Thymus (tissue), 11 donors: Measurements from ENCODE around the gene PPHLN1. TPM values are rescaled to one million over a fixed set of nuclear protein-coding genes. Genes with fewer than 3 reads are reported as not detected.
"Not testable (repeated sequence)": the region's sequence is repeated elsewhere in the genome, so short reads cannot be mapped to it uniquely, and the experiment has no call there.

Experiments
- DNase-seq, 9 donors: peaks; one replicate each; pipeline ENCODE4 v3.0.0-alpha.2; 2013; ENCODE audit warnings: low spot score in 9 of 9, low read depth in 6 of 9, missing footprints in 1 of 9
- H3K27ac ChIP-seq, 2 donors: one replicate each; pipeline ENCODE4 v1.5.1; 2013; ENCODE audit warnings: control low read depth in 1 of 2, low read depth in 1 of 2, low read length in 1 of 2, mild to moderate bottlenecking in 1 of 2, moderate library complexity in 1 of 2
- H3K27me3 ChIP-seq, 2 donors: one replicate each; pipeline ENCODE4 v1.5.1; 2013; ENCODE audit warnings: low read length in 1 of 2; ENCODE audit not compliant: control insufficient read depth in 2 of 2, insufficient read depth in 1 of 2
- H3K36me3 ChIP-seq, 2 donors: one replicate each; pipeline ENCODE4 v1.5.1; 2013; ENCODE audit warnings: low read length in 1 of 2, mild to moderate bottlenecking in 1 of 2, moderate library complexity in 1 of 2; ENCODE audit not compliant: control insufficient read depth in 2 of 2, insufficient read depth in 2 of 2
- H3K4me1 ChIP-seq, 2 donors: one replicate each; pipeline ENCODE4 v1.5.1; 2013; ENCODE audit warnings: low read length in 2 of 2; ENCODE audit not compliant: control insufficient read depth in 2 of 2, insufficient read depth in 2 of 2
- H3K4me3 ChIP-seq, 2 donors: one replicate each; pipeline ENCODE4 v1.5.1; 2013; ENCODE audit warnings: low read length in 2 of 2, control low read depth in 1 of 2, mild to moderate bottlenecking in 1 of 2
- H3K9me3 ChIP-seq, 2 donors: one replicate each; pipeline ENCODE4 v1.5.1; 2013; ENCODE audit warnings: low read length in 1 of 2, mild to moderate bottlenecking in 1 of 2; ENCODE audit not compliant: control insufficient read depth in 2 of 2, insufficient read depth in 1 of 2
- WGBS: extraction: QIAGEN DNeasy Blood & Tissue Kit; methylation state at CpG from one replicate; pipeline ENCODE4 v1.1.7; 2013; 5-methylcytosine and 5-hydroxymethylcytosine counted together
- polyA plus RNA-seq: library from polyadenylated mRNA; stranded (reverse); fragments of 200-250 nt; gene quantifications from one replicate; pipeline ENCODE4 v1.2.3, GENCODE V29; 2013
- total RNA-seq: library from RNA; stranded (reverse); fragments of 120-200 nt; gene quantifications from one replicate; pipeline ENCODE4 v1.2.4, GENCODE V29; 2013
- donor health status: healthy.

PPHLN1 gene
- total and polyA plus RNA-seq, 2 donors = 60.7 to 64.5 TPM

- WGBS = 81% methylated on average over 2 of the region's 2 CpGs
Observed at GRCh38 chr12:42327227-42327590, 1.2 kb downstream of the PPHLN1 start.

DNA sequence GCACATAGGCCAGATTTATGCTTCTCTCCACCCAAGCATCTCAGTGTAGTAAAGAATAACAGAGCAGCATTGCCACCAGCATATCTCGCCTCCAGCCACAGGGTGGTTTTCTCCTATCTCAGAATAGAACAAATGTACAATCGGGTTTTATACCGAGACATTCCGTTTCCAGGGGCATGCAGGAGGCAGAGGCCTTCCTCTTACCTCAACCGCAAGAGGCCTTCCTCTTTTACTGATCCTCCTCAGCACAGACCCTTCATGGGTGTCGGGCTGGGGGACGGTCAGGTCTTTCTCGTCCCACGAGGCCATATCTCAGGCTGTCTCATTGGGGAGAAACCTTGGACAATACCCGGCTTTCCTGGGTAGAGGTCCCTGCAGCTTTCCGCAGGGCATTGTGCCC is 4.1 kb downstream of the PPHLN1 start:
- H3K27me3 ChIP-seq, H3K27ac ChIP-seq, H3K9me3 ChIP-seq, H3K36me3 ChIP-seq, H3K4me3 ChIP-seq: not testable (repeated sequence)
- peak in 1 of 9 donors; percentile 4 for DNase-seq
- WGBS = 61% methylated on average over 11 of the region's 11 CpGs
- H3K4me1 ChIP-seq = peaks cover 10 to 11% of the 10 kb centered on the region in 2 donors

More at GRCh38 chr12:42327227-42327590, 1.2 kb downstream of the PPHLN1 start:
- no peak for DNase-seq
- H3K4me1 ChIP-seq = peaks cover 10 to 11% of the 10 kb centered on the region in 2 donors
- H3K36me3 ChIP-seq = peaks cover 0 to 5% of the 10 kb centered on the region in 2 donors
- no peaks in the 10 kb centered on the region for H3K9me3 ChIP-seq
- H3K4me3 ChIP-seq = peak overlapping the region; percentile 97 to 98
- peak overlapping the region; percentile 46 to 90 for H3K27ac ChIP-seq
- H3K27me3 ChIP-seq = no peaks in the 10 kb centered on the region

DNA sequence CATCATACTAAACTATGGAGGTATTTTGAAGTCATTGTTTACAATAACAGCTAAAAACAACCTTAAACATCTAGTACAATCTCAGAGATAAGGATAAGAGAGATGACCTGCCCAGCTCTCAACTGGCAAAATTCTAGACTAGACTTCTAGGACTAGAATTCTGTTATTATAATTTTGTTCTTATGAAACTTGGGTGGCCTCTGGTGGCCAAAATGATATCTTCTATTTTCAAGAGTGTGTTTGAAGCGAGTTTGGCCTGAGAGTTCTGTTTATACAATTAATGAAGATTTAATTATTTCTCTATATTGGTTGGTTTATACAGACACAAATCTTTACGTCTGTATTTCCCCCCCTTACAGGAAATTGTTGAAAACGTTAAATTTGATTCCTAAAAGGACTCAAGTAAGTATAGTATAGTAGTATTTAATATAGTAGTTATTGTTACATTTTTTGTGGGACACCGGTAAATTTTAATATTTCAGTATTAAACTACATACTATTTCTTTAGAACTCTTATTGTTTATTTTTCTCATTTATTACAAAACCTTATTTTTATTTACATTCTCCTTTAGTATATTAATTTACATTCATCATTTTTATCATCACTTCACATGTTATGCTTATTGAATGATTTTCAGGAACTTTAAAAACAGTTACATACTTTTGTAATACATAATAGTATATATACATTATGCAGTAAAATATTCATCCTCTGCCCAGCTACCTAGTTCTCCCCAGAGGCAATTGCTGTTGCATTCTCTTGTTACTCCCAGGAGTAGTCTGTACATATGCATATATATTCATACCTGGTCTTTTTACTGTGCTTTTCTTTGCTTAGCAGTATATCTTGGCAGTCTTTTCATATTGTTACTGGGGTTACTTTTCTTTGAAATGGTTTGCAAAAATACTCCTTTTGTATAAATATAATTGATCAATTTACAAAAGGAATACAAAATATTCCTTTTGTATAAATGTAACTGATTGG is 6.6 kb downstream of the PPHLN1 start:
- Histone ChIP-seq H3K36me3 (peaks cover 5 to 11% of the 10 kb centered on the region in 2 donors), H3K4me1 (peaks cover 1 to 2% of the 10 kb centered on the region in 2 donors), H3K4me3 (no peak overlapping the region), H3K9me3 (no peaks in the 10 kb centered on the region), H3K27ac (no peak overlapping the region), H3K27me3 (no peaks in the 10 kb centered on the region)
- DNase-seq = peak in 6 of 9 donors; percentile 8 to 62 (median 26)
- 56% methylated on average over 4 of the region's 4 CpGs for WGBS

GRCh38 chr12:42336286-42336685 is 10.3 kb downstream of the PPHLN1 start:
- 46% methylated on average over 1 of the region's 1 CpG for WGBS
- Histone ChIP-seq H3K4me1 (no peaks in the 10 kb centered on the region), H3K27me3 (no peaks in the 10 kb centered on the region), H3K27ac (no peak overlapping the region), H3K4me3 (no peak overlapping the region), H3K9me3 (no peaks in the 10 kb centered on the region), H3K36me3 (peaks cover 10 to 21% of the 10 kb centered on the region in 2 donors)
- DNase-seq = no peak

DNA sequence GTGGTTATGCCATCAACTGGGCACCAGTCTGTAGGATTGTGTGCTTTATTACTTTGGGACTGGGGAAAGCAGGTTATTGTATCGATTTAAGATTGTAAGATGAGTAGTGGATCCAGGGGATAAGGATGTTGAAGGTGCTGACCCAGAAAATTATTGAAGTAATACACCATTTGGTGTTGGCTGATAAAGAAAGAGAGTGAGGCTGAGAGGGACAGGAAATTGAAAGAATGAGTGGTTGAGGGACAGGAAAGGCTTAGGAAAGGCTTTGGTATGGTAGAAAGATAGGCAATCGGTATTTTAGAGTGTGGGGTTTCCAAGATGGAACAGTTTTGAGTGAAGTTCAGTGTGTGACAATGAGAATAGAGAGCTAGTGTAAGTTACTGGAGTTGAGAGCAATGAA is 12.3 kb downstream of the PPHLN1 start:
- H3K27me3 ChIP-seq = no peaks in the 10 kb centered on the region
- H3K9me3 ChIP-seq = no peaks in the 10 kb centered on the region
- no peak overlapping the region for H3K4me3 ChIP-seq
- H3K36me3 ChIP-seq = peaks cover 10 to 27% of the 10 kb centered on the region in 2 donors
- H3K27ac ChIP-seq = no peak overlapping the region
- H3K4me1 ChIP-seq = no peaks in the 10 kb centered on the region
- WGBS = 98% methylated on average over 2 of the region's 2 CpGs
- no peak for DNase-seq

DNA sequence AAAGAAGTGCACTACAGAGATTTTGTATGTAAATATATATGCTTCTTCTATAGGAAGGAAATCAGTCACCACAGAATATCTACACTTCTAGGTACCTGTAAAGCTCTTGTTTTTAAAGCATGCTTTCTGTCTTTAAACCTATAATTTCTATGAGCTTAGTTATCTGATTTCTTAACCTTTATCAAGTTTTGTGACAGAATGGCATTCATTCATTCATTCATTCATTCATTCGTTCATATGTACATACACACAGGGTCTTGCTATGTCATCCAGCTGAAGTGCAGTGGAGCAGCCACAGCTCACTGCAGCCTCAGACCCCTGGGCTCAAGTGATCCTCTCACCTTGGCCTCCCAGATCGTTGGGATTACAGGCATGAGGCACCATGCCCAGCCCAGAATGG is 16.1 kb downstream of the PPHLN1 start:
- no peaks in the 10 kb centered on the region for H3K4me1 ChIP-seq
- H3K27me3 ChIP-seq = no peaks in the 10 kb centered on the region
- H3K27ac ChIP-seq = no peak overlapping the region
- WGBS = 96% methylated on average over 2 of the region's 2 CpGs
- H3K9me3 ChIP-seq = no peaks in the 10 kb centered on the region
- no peak for DNase-seq
- peaks cover 4 to 27% of the 10 kb centered on the region in 2 donors for H3K36me3 ChIP-seq
- no peak overlapping the region for H3K4me3 ChIP-seq

- DNase-seq = no peak
- H3K27ac ChIP-seq = no peak overlapping the region
- 91% methylated on average over 3 of the region's 3 CpGs for WGBS
- H3K36me3 ChIP-seq = peaks cover 0 to 19% of the 10 kb centered on the region in 2 donors
- H3K4me1 ChIP-seq = no peaks in the 10 kb centered on the region
- no peaks in the 10 kb centered on the region for H3K27me3 ChIP-seq
- no peak overlapping the region for H3K4me3 ChIP-seq
- no peaks in the 10 kb centered on the region for H3K9me3 ChIP-seq
Observed at GRCh38 chr12:42343721-42344120, 17.8 kb downstream of the PPHLN1 start.

DNA sequence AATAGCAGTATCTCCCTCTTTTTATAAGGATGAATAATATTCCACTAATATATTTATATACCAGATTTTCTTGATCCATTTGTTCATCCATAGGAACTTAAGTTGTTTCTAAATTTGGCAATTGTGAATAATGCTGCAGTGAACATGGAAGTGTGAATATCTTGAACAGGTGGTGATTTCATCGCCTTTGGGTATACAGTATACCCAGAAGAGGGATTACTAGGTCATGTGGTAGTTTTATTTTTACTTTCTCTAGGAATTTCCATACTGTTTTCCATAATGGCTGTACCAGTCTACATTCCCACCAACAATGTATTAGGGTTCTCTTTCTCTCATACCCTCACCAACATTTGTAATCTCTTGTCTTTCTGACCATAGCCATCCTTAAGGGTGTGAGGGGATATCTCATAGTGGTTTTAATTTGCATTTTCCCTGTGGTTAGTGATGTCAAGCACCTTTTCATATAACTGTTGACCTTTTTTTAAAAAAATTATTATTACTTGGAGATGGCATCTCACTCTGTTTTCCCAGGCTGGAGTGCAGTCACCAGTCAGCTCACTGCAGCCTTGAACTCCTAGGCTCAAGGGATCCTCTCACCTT is 20.5 kb downstream of the PPHLN1 start:
- H3K9me3 ChIP-seq = no peaks in the 10 kb centered on the region
- H3K4me1 ChIP-seq = no peaks in the 10 kb centered on the region
- 100% methylated on average over 1 of the region's 1 CpG for WGBS
- no peaks in the 10 kb centered on the region for H3K27me3 ChIP-seq
- no peak overlapping the region for H3K4me3 ChIP-seq
- peaks cover 0 to 12% of the 10 kb centered on the region in 2 donors for H3K36me3 ChIP-seq
- DNase-seq = no peak
- no peak overlapping the region for H3K27ac ChIP-seq
